ENCODE results near the gene THAP5. TPM values are rescaled to one million over a fixed set of nuclear protein-coding genes. Genes with fewer than 3 reads are reported as not detected.
"Not testable (repeated sequence)": the region's sequence is repeated elsewhere in the genome, so short reads cannot be mapped to it uniquely, and the experiment has no call there.

THAP5 gene
- total RNA-seq, 2 experiments from 2014 or later, result 26.5 to 36.1 TPM

DNA sequence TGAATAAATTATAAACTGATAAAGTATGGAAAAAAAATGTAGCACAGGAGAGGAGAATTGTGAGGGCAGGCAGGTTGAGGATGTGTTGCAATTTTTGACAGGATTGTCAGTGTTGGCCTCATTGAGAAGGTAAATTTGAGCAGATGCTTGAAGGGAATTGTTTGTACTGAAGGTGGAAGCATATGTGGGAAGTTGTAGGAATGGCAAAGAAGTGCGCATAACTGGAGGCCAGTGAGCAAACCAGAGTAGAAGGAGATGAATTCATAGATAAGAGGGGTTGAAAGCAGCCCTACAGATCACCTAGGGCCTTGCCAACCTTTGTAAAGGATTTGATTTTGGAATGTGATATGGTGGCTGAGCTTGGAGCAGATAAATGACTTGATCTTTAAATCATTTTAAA is 6.6 kb upstream of the THAP5 start:
- Mint-ChIP-seq H3K4me1 (peaks cover 22% of the 10 kb centered on the region), H3K27ac (no peak overlapping the region), H3K27me3 (no peaks in the 10 kb centered on the region), H3K9me3 (peaks cover 7% of the 10 kb centered on the region), H3K36me3 (ENCODE audit: low read depth) (peaks cover 66% of the 10 kb centered on the region), H3K4me3 (no peak overlapping the region)
- DNase-seq, result no peak
- POLR2A ChIA-PET, result no interaction called here
- CTCF ChIA-PET, result interaction anchor here (0.8 kb wide), 1 partner anchor 12 kb away, joined by 3 read pairs; no protein-coding TSS in a partner anchor

DNA sequence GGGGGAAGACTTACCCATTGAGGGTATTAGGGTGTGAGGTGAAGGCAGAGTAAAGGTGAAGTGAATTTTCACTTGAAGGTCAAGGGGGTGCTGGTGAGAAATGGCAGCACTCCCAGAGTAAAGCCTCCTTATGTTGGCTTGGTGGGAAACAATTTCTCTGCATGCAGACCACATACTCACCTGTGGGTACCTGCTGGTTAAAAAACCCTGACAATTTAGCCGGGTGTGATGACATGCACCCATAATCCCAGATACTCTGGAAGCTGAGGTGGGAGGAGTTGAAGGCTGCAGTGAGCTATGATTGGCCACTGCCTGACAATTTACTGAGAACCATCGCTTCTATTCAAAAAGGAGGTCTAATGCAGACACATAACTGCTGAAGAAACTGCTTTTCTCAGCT is 5.7 kb upstream of the THAP5 start:
- no peaks in the 10 kb centered on the region for H3K27me3 Mint-ChIP-seq
- POLR2A ChIA-PET, result no interaction called here
- H3K4me1 Mint-ChIP-seq, result peaks cover 25% of the 10 kb centered on the region
- H3K27ac Mint-ChIP-seq, result no peak overlapping the region
- H3K4me3 Mint-ChIP-seq, result no peak overlapping the region
- H3K9me3 Mint-ChIP-seq, result peaks cover 7% of the 10 kb centered on the region
- no peak for DNase-seq
- CTCF ChIA-PET, result no interaction called here
- H3K36me3 Mint-ChIP-seq (ENCODE audit: low read depth), result peaks cover 69% of the 10 kb centered on the region

GRCh38 chr7:108572480-108572879 is 3.0 kb upstream of the THAP5 start:
- H3K9me3 Mint-ChIP-seq, result no peaks in the 10 kb centered on the region
- peaks cover 40% of the 10 kb centered on the region for H3K4me1 Mint-ChIP-seq
- no peaks in the 10 kb centered on the region for H3K27me3 Mint-ChIP-seq
- CTCF ChIA-PET, result interaction anchor here (1.5 kb wide), 1 partner anchor 15 kb away, joined by 3 read pairs; no protein-coding TSS in a partner anchor
- no peak for DNase-seq
- H3K36me3 Mint-ChIP-seq (ENCODE audit: low read depth), result peaks cover 57% of the 10 kb centered on the region
- POLR2A ChIA-PET, result no interaction called here
- H3K4me3 Mint-ChIP-seq, result no peak overlapping the region
- no peak overlapping the region for H3K27ac Mint-ChIP-seq

GRCh38 chr7:108570146-108570755 is 745 bp upstream of the THAP5 start:
- Mint-ChIP-seq H3K9me3 (no peaks in the 10 kb centered on the region), H3K27ac (peak overlapping the region; percentile 100), H3K4me3 (peak overlapping the region; percentile 100), H3K36me3 (ENCODE audit: low read depth) (peaks cover 53% of the 10 kb centered on the region), H3K27me3 (no peaks in the 10 kb centered on the region), H3K4me1 (peaks cover 49% of the 10 kb centered on the region)
- POLR2A ChIA-PET, result interaction anchor here (1.4 kb wide), 1 partner anchor 44 kb away, joined by 5 read pairs; the partner anchor contains the start of gene PNPLA8
- DNase-seq, result peak; percentile 53
- CTCF ChIA-PET, result interaction anchor here (0.6 to 1.3 kb wide), 7 partner anchors 8 to 1386 kb away, joined by 3 to 4 read pairs (median 3); partner anchors contain the start of gene PNPLA8

DNA sequence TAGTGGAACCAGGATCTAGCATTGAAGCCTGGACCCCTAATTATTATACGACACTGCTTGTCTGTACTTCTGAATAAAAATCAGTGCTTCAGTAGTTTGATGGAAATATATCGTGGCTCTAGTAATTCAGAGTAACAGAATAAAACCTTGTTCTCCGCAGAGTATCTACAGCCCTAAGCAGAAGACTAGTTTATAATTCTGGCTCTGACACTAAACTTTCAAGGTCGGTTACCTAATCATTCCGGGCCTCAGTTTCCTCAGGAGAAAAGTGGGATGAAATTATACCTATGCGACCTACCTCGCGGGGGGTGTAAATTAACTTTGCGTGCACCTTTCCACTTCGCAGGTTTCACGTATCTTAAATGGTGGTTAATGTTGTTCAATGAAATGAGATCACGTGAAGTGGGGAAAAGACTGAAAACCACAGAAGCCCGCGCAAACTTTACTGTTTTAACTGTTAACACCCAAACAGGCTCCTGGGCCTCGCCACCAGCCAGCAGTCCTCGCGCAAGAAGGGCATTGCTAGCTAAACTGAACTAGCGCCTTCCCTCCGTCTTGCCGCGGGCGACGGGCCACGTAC is 615 bp downstream of the THAP5 start:
- Mint-ChIP-seq H3K4me1 (peaks cover 46% of the 10 kb centered on the region), H3K27me3 (no peaks in the 10 kb centered on the region), H3K27ac (peak overlapping the region; percentile 100), H3K4me3 (peak overlapping the region; percentile 100), H3K36me3 (ENCODE audit: low read depth) (peaks cover 54% of the 10 kb centered on the region), H3K9me3 (peaks cover under 1% of the 10 kb centered on the region)
- POLR2A ChIA-PET, result no interaction called here
- CTCF ChIA-PET, result interaction anchor here (1.3 kb wide), 1 partner anchor 43 kb away, joined by 3 read pairs; the partner anchor contains the start of gene PNPLA8
- peak; percentile 68 for DNase-seq

- POLR2A ChIA-PET, result no interaction called here
- no peak for DNase-seq
- Mint-ChIP-seq H3K9me3 (peaks cover 6% of the 10 kb centered on the region), H3K27me3 (no peaks in the 10 kb centered on the region), H3K4me1 (peaks cover 26% of the 10 kb centered on the region), H3K27ac (no peak overlapping the region), H3K36me3 (ENCODE audit: low read depth) (peaks cover 51% of the 10 kb centered on the region), H3K4me3 (no peak overlapping the region)
- CTCF ChIA-PET, result no interaction called here
These were observed 3.5 kb downstream of the THAP5 start for GRCh38 chr7:108565987-108566386.

DNA sequence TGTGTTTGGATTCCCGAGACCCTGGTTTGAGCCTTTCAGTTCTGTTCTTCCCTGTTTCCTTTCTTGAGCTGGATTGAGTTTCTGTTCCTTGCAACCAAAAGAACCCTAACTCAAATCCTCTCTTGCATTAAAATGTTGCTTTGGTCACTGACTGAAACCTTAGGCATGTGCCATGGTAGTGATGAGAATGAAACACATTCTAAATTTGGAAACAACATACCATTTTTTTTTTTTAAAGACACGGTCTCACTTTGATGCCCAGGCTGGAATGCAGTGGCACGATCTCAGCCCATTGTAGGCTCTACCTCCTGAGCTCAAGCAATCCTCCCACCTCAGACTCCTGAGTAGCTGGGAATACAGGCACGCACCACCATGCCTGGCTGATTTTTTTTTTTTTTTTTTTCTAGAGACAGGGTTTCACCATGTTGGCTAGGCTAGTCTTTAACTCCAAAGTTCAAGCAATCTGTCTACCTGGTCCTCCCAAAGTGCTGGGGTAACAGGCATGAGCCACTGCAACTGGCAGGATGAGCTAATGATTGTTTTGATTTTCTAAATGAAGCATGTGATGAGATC is 8.4 kb downstream of the THAP5 start:
- no peak for DNase-seq
- CTCF ChIA-PET, result interaction anchor here (1.0 kb wide), 1 partner anchor 9 kb away, joined by 3 read pairs; the partner anchor contains the start of gene DNAJB9
- H3K36me3 Mint-ChIP-seq (ENCODE audit: low read depth), result peaks cover 50% of the 10 kb centered on the region
- peaks cover 2% of the 10 kb centered on the region for H3K4me1 Mint-ChIP-seq
- no peak overlapping the region for H3K27ac Mint-ChIP-seq
- peaks cover 31% of the 10 kb centered on the region for H3K9me3 Mint-ChIP-seq
- H3K4me3 Mint-ChIP-seq, result no peak overlapping the region
- POLR2A ChIA-PET, result no interaction called here
- no peaks in the 10 kb centered on the region for H3K27me3 Mint-ChIP-seq

- no peak for DNase-seq
- no peak overlapping the region for H3K27ac Mint-ChIP-seq
- ChIA-PET POLR2A (interaction anchor here (0.6 kb wide), 1 partner anchor 133 kb away, joined by 3 read pairs; no protein-coding TSS in a partner anchor), CTCF (interaction anchor here (1.4 to 1.7 kb wide), 2 partner anchors 11 to 34 kb away, joined by 3 to 4 read pairs; no protein-coding TSS in a partner anchor)
- no peak overlapping the region for H3K4me3 Mint-ChIP-seq
- H3K9me3 Mint-ChIP-seq, result peaks cover 33% of the 10 kb centered on the region
- no peaks in the 10 kb centered on the region for H3K4me1 Mint-ChIP-seq
- peaks cover 39% of the 10 kb centered on the region for H3K36me3 Mint-ChIP-seq (ENCODE audit: low read depth)
- H3K27me3 Mint-ChIP-seq, result no peaks in the 10 kb centered on the region
These were observed 10.3 kb downstream of the THAP5 start for GRCh38 chr7:108559253-108559652.

- no peaks in the 10 kb centered on the region for H3K4me1 Mint-ChIP-seq
- no peak for DNase-seq
- H3K27me3 Mint-ChIP-seq, result no peaks in the 10 kb centered on the region
- peaks cover 31% of the 10 kb centered on the region for H3K9me3 Mint-ChIP-seq
- H3K4me3 Mint-ChIP-seq, result no peak overlapping the region
- POLR2A ChIA-PET, result no interaction called here
- no peak overlapping the region for H3K27ac Mint-ChIP-seq
- CTCF ChIA-PET, result no interaction called here
- peaks cover 33% of the 10 kb centered on the region for H3K36me3 Mint-ChIP-seq (ENCODE audit: low read depth)
These were observed 11.9 kb downstream of the THAP5 start for GRCh38 chr7:108557617-108558016.

- H3K4me1 Mint-ChIP-seq, result no peaks in the 10 kb centered on the region
- no peaks in the 10 kb centered on the region for H3K27me3 Mint-ChIP-seq
- no peak overlapping the region for H3K27ac Mint-ChIP-seq
- ChIA-PET CTCF (no interaction called here), POLR2A (no interaction called here)
- no peak overlapping the region for H3K4me3 Mint-ChIP-seq
- peaks cover 31% of the 10 kb centered on the region for H3K9me3 Mint-ChIP-seq
- H3K36me3 Mint-ChIP-seq (ENCODE audit: low read depth), result peaks cover 31% of the 10 kb centered on the region
- no peak for DNase-seq
These were observed 12.3 kb downstream of the THAP5 start for GRCh38 chr7:108557191-108557590.

DNA sequence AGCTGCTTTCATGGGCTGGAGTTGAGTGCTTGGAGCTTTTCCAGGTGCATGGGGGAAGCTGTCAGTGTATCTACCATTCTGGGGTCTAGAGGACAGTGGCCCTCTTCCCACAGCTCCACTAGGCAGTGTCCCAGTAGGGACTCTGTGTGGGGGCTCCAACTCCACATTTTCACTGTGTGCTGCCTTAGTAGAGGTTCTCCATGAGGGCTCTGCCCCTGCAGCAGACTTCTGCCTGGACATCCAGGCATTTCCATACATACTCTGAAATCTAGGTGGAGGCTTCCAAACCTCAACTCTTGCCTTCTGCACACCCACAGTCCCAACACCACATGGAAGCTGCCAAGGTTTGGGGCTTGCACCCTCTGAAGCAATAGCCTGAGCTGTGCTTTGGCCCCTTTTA is 12.8 kb downstream of the THAP5 start:
- POLR2A ChIA-PET, H3K27me3 Mint-ChIP-seq, CTCF ChIA-PET, DNase-seq, H3K4me1 Mint-ChIP-seq, H3K27ac Mint-ChIP-seq, H3K4me3 Mint-ChIP-seq: not testable (repeated sequence)
- peaks cover 29% of the 10 kb centered on the region for H3K36me3 Mint-ChIP-seq (ENCODE audit: low read depth)
- peaks cover 31% of the 10 kb centered on the region for H3K9me3 Mint-ChIP-seq

GRCh38 chr7:108548141-108548896 is 21.2 kb downstream of the THAP5 start:
- H3K27ac Mint-ChIP-seq; DNase-seq; H3K4me1 Mint-ChIP-seq; H3K4me3 Mint-ChIP-seq; POLR2A ChIA-PET; H3K27me3 Mint-ChIP-seq; H3K9me3 Mint-ChIP-seq; H3K36me3 Mint-ChIP-seq (ENCODE audit: low read depth): not testable (repeated sequence)
- CTCF ChIA-PET, result interaction anchor here (1.1 to 1.4 kb wide), 3 partner anchors 11 to 17 kb away, joined by 3 to 4 read pairs (median 3); no protein-coding TSS in a partner anchor

- Mint-ChIP-seq H3K4me3 (no peak overlapping the region), H3K9me3 (no peaks in the 10 kb centered on the region), H3K27ac (no peak overlapping the region), H3K27me3 (no peaks in the 10 kb centered on the region), H3K4me1 (no peaks in the 10 kb centered on the region), H3K36me3 (ENCODE audit: low read depth) (no peaks in the 10 kb centered on the region)
- ChIA-PET CTCF (no interaction called here), POLR2A (no interaction called here)
- no peak for DNase-seq
These were observed 28.0 kb downstream of the THAP5 start for GRCh38 chr7:108541478-108541877.
